ENCODE results near the gene COL25A1.

The COL25A1 gene

DNA sequence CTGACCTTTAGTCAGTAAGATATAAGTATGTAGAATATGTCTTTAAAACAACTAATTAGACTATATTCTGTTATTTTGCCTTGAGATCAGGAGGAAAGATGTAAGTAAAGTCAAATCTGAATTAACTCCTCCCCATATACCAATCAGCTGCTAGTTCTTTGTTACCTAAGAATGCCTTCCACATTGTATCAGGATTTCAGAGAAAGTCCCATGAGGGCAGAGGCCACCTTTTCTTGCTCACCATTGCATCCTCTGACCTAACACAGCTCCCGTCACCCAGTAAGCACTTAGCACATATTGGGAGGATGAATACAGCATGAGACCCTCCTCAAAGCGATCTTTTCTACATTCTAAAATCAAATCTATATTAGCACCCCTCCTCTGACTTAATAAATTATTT, 87.0 kb downstream of the COL25A1 start:
- TF ChIP-seq, protein P1, sequence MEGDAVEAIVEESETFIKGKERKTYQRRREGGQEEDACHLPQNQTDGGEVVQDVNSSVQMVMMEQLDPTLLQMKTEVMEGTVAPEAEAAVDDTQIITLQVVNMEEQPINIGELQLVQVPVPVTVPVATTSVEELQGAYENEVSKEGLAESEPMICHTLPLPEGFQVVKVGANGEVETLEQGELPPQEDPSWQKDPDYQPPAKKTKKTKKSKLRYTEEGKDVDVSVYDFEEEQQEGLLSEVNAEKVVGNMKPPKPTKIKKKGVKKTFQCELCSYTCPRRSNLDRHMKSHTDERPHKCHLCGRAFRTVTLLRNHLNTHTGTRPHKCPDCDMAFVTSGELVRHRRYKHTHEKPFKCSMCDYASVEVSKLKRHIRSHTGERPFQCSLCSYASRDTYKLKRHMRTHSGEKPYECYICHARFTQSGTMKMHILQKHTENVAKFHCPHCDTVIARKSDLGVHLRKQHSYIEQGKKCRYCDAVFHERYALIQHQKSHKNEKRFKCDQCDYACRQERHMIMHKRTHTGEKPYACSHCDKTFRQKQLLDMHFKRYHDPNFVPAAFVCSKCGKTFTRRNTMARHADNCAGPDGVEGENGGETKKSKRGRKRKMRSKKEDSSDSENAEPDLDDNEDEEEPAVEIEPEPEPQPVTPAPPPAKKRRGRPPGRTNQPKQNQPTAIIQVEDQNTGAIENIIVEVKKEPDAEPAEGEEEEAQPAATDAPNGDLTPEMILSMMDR (IDR thresholded peaks at IDR 0.05; ENCODE audit: control insufficient read depth, insufficient read depth, low read depth, low read length, missing control alignments), result no peak
- DNase-seq (ENCODE audit: low read depth), result no peak
- no peak overlapping the region for H3K4me3 ChIP-seq (ENCODE audit: control insufficient read depth, low read depth, low read length)

DNA sequence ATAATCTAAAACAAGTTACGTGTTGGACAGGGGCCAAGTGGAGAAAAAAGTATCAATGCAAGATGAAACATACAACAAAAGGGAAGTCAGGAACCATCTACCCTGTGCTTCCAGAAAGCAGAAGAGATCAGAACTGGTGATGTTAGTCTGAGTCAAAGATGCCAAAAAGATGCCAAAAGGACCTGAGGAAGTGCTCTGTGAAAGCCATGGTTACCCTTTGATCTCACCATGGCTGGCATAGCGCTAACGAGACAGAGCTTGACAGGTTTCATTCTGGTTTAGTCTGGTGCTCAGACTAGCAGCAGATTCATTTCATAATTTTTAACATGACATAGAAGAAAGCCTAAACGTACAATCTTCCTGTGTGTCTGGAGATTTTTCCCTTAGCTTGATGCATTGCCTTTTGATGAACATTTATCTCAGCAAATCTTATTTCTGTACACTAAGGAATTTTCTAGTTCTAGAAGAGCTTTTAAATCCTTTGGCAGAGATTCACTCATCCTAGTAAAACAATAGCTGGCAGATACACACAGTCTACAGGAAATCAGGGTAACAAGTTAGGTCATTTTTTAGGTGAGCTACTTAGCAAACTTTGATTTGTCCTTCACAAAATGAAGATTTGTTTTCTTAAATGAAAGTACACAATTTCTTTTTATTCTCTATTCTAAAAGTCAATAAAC, 87.7 kb downstream of the COL25A1 start:
- TF ChIP-seq, protein P1 (IDR thresholded peaks at IDR 0.05; ENCODE audit: control insufficient read depth, insufficient read depth, low read depth, low read length, missing control alignments), result no peak
- no peak overlapping the region for H3K4me3 ChIP-seq (ENCODE audit: control insufficient read depth, low read depth, low read length)
- no peak for DNase-seq (ENCODE audit: low read depth)

DNA sequence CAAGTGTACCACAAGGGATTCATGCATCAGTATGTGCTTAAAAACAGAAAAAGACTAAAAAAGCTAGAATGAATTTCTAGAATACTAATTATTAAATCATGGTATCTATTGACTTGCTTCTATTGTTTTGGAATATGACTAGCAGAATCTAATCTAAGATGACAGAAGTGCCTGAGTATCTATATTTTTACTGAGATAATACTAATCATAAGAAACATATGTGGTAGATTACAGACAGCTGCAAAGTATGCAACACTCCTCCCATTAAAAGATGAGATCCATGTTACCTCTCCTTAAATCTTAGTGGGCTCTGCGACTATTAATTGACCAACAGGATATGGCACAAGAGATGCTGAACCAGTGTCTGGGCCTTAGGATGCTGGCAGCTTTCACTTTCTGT, 89.4 kb downstream of the COL25A1 start:
- no peak for DNase-seq (ENCODE audit: low read depth)
- no peak overlapping the region for H3K4me3 ChIP-seq (ENCODE audit: control insufficient read depth, low read depth, low read length)
- TF ChIP-seq, protein P1 (IDR thresholded peaks at IDR 0.05; ENCODE audit: control insufficient read depth, insufficient read depth, low read depth, low read length, missing control alignments), result no peak

DNA sequence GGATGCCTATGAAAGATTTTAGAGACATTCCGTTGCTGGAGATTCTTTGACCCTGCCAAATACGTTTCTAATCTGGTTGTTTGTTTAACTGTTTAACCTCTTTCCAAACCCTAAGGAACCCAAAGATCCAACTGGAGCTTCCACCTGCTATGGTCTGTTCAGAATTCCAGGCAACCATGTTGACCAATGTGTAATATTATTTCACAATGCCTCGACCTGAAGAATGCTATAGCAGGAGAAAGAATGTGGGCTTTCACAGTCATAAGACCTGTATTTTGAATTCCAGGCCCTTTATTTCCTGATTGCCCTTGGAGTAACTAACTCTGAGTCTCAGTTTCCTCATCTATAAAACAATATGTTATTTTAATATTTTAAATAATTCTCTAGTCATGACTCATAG, 90.8 kb downstream of the COL25A1 start:
- TF ChIP-seq, protein P1 (IDR thresholded peaks at IDR 0.05; ENCODE audit: control insufficient read depth, insufficient read depth, low read depth, low read length, missing control alignments), result no peak
- DNase-seq (ENCODE audit: low read depth), result no peak

DNA sequence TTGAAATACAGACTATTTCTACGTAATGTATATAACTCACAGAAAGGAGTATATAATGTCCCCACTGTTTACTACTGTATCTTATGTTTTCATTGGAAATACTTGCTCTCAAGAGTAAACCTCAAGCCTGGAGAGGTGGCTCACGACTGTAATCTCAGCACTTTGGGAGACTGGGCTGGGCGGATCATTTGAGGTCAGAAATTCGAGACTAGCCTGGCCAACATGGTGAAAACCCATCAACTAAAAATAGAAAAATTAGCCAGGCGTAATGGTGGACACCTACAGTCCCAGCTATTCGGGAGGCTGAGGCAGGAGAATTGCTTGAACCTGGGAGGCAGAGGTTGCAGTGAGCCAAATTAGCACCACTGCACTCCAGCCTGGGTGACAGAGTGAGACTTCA, 92.8 kb downstream of the COL25A1 start:
- no peak overlapping the region for H3K4me3 ChIP-seq (ENCODE audit: control insufficient read depth, low read depth, low read length)
- DNase-seq (ENCODE audit: low read depth), result no peak
- TF ChIP-seq, protein P1 (IDR thresholded peaks at IDR 0.05; ENCODE audit: control insufficient read depth, insufficient read depth, low read depth, low read length, missing control alignments), result no peak

More for the DNA sequence above, 90.8 kb downstream of the COL25A1 start:
- no peak overlapping the region for H3K4me3 ChIP-seq (ENCODE audit: control insufficient read depth, low read depth, low read length)

DNA sequence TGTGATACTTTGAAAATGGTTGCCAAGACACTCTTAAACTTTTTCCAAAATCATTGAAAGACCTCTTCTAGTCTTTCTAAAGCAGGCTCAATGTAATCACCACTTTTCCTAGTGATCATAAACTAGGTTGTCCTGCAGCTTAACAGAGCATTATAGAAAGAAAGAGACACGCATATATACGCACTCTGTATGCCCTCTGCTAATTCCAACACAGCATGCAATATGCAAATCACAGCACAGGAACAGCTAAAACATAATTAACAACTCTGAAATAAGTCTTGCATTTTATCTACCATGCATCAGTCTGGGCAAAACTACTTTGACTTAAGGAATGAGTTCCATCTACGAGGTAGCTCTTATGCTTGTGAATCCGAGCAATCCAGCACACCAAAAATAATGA, 94.6 kb downstream of the COL25A1 start:
- no peak overlapping the region for H3K4me3 ChIP-seq (ENCODE audit: control insufficient read depth, low read depth, low read length)
- TF ChIP-seq, protein P1 (IDR thresholded peaks at IDR 0.05; ENCODE audit: control insufficient read depth, insufficient read depth, low read depth, low read length, missing control alignments), result no peak
- DNase-seq (ENCODE audit: low read depth), result no peak

Data from AG09309 (cell line).